Measurements from ENCODE around the gene COL27A1.

- TF ChIP-seq CTCF (IDR thresholded peaks at IDR 0.05 in 2 of 3, conservative IDR thresholded peaks at IDR 0.05 in 1 of 3; ENCODE audit: borderline replicate concordance in 1 of 3, insufficient read depth in 1 of 3, low read depth in 2 of 3, low read length in 2 of 3) (no peak), EGR1 (IDR thresholded peaks at IDR 0.05; ENCODE audit: low read depth) (no peak), MAX (IDR thresholded peaks at IDR 0.05) (peak; percentile 80), RAD21 (IDR thresholded peaks at IDR 0.05; ENCODE audit: low read depth) (peak; percentile 37; the same call in 1 of the 2 replicates), POLR2AphosphoS5 (IDR thresholded peaks at IDR 0.05; ENCODE audit: low read depth, low read length) (peak; percentile 43; the same call in 1 of the 2 replicates), ZBTB33 (IDR thresholded peaks at IDR 0.05; ENCODE audit: extremely low read depth, insufficient replicate concordance, low read length) (no peak), JUND (IDR thresholded peaks at IDR 0.05) (peak; percentile 94), POLR2A (IDR thresholded peaks at IDR 0.05; ENCODE audit: borderline replicate concordance, extremely low read depth, insufficient read depth, insufficient read length) (no peak), SIN3A (IDR thresholded peaks at IDR 0.05; ENCODE audit: low read depth) (no peak), SP1 (IDR thresholded peaks at IDR 0.05; ENCODE audit: low read depth) (peak; percentile 83)
These were observed 123.7 kb downstream of the COL27A1 start for GRCh38 chr9:114278881-114279570.

Measured in HCT116 (cell line).